CD4-positive, alpha-beta T cell (primary cell): ENCODE results near the gene IL16. TPM values are rescaled to one million over a fixed set of nuclear protein-coding genes. Genes with fewer than 3 reads are reported as not detected.

Source experiments
- ATAC-seq: fragments of 200-7000 bp; cut with Tn5 transposase; one replicate; pipeline ENCODE4 v1.10.0; 2022; ENCODE audit warnings: mild to moderate bottlenecking; ENCODE audit not compliant: poor library complexity
- CTCF ChIA-PET: fragments of 350-600 bp; sonication (Branson Sonifier 250); formaldehyde crosslinking; loops from one replicate; lab custom pipeline; 2021; ENCODE audit warnings: antibody characterized with exemption, inconsistent platforms; lab: Charles Lee
- POLR2A ChIA-PET: fragments of 350-600 bp; sonication (Branson Sonifier 250); formaldehyde crosslinking; loops from one replicate; lab custom pipeline; 2021; ENCODE audit warnings: antibody characterized with exemption, inconsistent platforms; lab: Charles Lee
- DNase-seq, 14 experiments: peaks; one replicate each; pipeline ENCODE4 v3.0.0-alpha.2; 2013 to 2020; ENCODE audit warnings: mixed read lengths in 2 of 14
- H3K27ac ChIP-seq, 2 donors: one replicate each; pipeline versions ENCODE4 v1.5.1 to v1.7.0; 2013; ENCODE audit warnings: low read length in 2 of 2, low read depth in 1 of 2, mild to moderate bottlenecking in 1 of 2
- H3K27me3 ChIP-seq, 2 experiments: 1 replicate in 1 of 2; 2 replicates in 1 of 2; pipeline versions ENCODE4 v1.6.1 to v1.7.0; 2013; ENCODE audit warnings: low read length in 2 of 2, control low read depth in 1 of 2, mild to moderate bottlenecking in 1 of 2, moderate library complexity in 1 of 2; ENCODE audit not compliant: insufficient read depth in 2 of 2, control insufficient read depth in 1 of 2
- H3K36me3 ChIP-seq: one replicate; pipeline ENCODE4 v1.6.1; 2013; ENCODE audit warnings: low read length, control low read depth; ENCODE audit not compliant: insufficient read depth
- H3K4me1 ChIP-seq: one replicate; pipeline ENCODE4 v1.6.1; 2013; ENCODE audit warnings: low read length, control low read depth; ENCODE audit not compliant: insufficient read depth
- H3K4me3 ChIP-seq: one replicate; pipeline ENCODE4 v1.5.1; 2013; ENCODE audit warnings: mild to moderate bottlenecking, low read length, moderate library complexity
- H3K9me3 ChIP-seq, 2 experiments: 1 replicate in 1 of 2; 2 replicates in 1 of 2; pipeline versions ENCODE4 v1.6.1 to v1.7.0; 2013; ENCODE audit warnings: low read length in 2 of 2, mild to moderate bottlenecking in 2 of 2, control low read depth in 1 of 2, moderate library complexity in 1 of 2; ENCODE audit not compliant: control insufficient read depth in 1 of 2, insufficient read depth in 1 of 2
- H3K27ac Mint-ChIP-seq: one replicate; pipeline ENCODE4 v1.8.0; 2020; ENCODE audit warnings: mixed read lengths
- H3K27me3 Mint-ChIP-seq: one replicate; pipeline ENCODE4 v1.8.0; 2021; ENCODE audit warnings: mixed read lengths
- H3K36me3 Mint-ChIP-seq: one replicate; pipeline ENCODE4 v1.8.0; 2021; ENCODE audit warnings: low read depth, mixed read lengths
- H3K4me1 Mint-ChIP-seq: one replicate; pipeline ENCODE4 v1.8.0; 2021; ENCODE audit warnings: low read depth, mixed read lengths
- H3K4me3 Mint-ChIP-seq: one replicate; pipeline ENCODE4 v1.8.0; 2020; ENCODE audit warnings: mild to moderate bottlenecking, mixed read lengths
- H3K9me3 Mint-ChIP-seq: one replicate; pipeline ENCODE4 v1.8.0; 2020; ENCODE audit warnings: mixed read lengths
- intact Hi-C, 2 experiments: fragments of 100-400 bp; cut with DNase I in 1 of 2; cut with micrococcal nuclease in 1 of 2; formaldehyde crosslinking; loops; one replicate each; pipeline versions ENCODE4 v1.15.1 to v1.9.0; 2023 to 2025; cut with DNase I, micrococcal nuclease
- total RNA-seq, 174 experiments: library from RNA in 2 of 174; stranded (reverse) in 2 of 174; gene quantifications; one replicate each; pipeline ENCODE4 v1.2.3 and lab custom pipeline; 2021 to 2026
- TF ChIP-seq, protein P1 (sequence below): fragments of 200-600 bp; IDR thresholded peaks from one replicate; pipeline ENCODE4 v1.8.0; 2022; ENCODE audit warnings: antibody characterized with exemption, mild to moderate bottlenecking

The IL16 gene
- total RNA-seq, 2 experiments from 2014 or later: 164 to 168 TPM

DNA sequence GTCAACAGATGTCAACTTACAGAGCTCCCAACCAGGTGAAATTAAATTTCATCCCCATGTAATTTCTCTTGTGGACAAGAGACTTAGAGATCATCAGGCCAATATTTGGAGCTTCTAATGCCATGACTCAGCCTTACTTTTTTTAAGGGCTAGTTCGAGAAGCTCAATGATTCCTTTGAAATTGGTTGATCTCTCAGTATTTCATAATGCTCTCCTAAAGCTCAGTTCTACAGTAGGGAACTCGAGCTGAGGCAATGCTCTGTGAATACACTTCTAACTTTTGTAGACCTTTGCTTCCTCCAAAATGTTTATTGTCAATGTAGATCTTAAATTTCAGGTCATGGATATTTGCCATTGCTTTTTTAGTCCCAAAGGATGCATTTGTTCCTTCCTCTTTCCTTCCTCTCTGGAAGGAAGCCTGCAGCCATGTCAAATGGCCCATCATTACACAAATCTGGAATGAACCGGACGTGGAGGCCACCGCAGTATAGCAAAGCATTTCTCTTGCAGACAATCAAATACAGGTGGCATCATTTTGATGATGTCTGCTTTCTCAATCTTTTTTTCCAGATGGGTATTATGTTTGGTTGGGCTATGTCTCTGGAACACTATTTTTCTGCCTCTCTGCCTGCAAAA, 98.9 kb downstream of the IL16 start:
- ChIA-PET POLR2A (interaction anchor here (1.1 to 22.8 kb wide), 11 partner anchors 9 to 1372 kb away, joined by 4 to 472 read pairs (median 14); partner anchors contain the start of genes STARD5 and TLNRD1), CTCF (interaction anchor here (1.4 to 8.1 kb wide), 4 partner anchors 9 to 41 kb away, joined by 3 to 57 read pairs (median 11); no protein-coding TSS in a partner anchor)
- TF ChIP-seq, protein P1, sequence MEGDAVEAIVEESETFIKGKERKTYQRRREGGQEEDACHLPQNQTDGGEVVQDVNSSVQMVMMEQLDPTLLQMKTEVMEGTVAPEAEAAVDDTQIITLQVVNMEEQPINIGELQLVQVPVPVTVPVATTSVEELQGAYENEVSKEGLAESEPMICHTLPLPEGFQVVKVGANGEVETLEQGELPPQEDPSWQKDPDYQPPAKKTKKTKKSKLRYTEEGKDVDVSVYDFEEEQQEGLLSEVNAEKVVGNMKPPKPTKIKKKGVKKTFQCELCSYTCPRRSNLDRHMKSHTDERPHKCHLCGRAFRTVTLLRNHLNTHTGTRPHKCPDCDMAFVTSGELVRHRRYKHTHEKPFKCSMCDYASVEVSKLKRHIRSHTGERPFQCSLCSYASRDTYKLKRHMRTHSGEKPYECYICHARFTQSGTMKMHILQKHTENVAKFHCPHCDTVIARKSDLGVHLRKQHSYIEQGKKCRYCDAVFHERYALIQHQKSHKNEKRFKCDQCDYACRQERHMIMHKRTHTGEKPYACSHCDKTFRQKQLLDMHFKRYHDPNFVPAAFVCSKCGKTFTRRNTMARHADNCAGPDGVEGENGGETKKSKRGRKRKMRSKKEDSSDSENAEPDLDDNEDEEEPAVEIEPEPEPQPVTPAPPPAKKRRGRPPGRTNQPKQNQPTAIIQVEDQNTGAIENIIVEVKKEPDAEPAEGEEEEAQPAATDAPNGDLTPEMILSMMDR: no peak
- Mint-ChIP-seq H3K9me3 (no peaks in the 10 kb centered on the region), H3K4me3 (peak overlapping the region; percentile 99), H3K4me1 (peaks cover 67% of the 10 kb centered on the region), H3K27me3 (no peaks in the 10 kb centered on the region), H3K36me3 (peaks cover 45% of the 10 kb centered on the region), H3K27ac (peak overlapping the region; percentile 92)
- no peak for ATAC-seq
- intact Hi-C loops: loop anchor here (1.0 to 10.0 kb wide), 6 partner anchors 9 to 301 kb away; partner anchors contain the start of genes STARD5 (in 1 of the 2) and TLNRD1 (in 1 of the 2)
- peak overlapping the region; percentile 96 for H3K4me3 ChIP-seq
- H3K27ac ChIP-seq: peak overlapping the region; percentile 94 to 95
- DNase-seq: peak in 5 of 14 experiments; percentile 16 to 44 (median 31)
- H3K4me1 ChIP-seq: peaks cover 74% of the 10 kb centered on the region
- no peaks in the 10 kb centered on the region for H3K9me3 ChIP-seq
- no peaks in the 10 kb centered on the region for H3K27me3 ChIP-seq
- peaks cover 24% of the 10 kb centered on the region for H3K36me3 ChIP-seq

- H3K27ac Mint-ChIP-seq: peak overlapping the region; percentile 92
- H3K27ac ChIP-seq: peak overlapping the region; percentile 94 to 95
- ChIA-PET POLR2A (interaction anchor here (0.6 to 22.8 kb wide), 19 partner anchors 9 to 1413 kb away, joined by 3 to 472 read pairs (median 10); partner anchors contain the start of genes STARD5 and TLNRD1), CTCF (interaction anchor here (1.4 to 8.1 kb wide), 4 partner anchors 10 to 41 kb away, joined by 3 to 57 read pairs (median 11); no protein-coding TSS in a partner anchor)
- DNase-seq (peak in 2 of 14 experiments; percentile 19 to 24), ATAC-seq (no peak)
- H3K4me1 ChIP-seq: peaks cover 73% of the 10 kb centered on the region
- no peaks in the 10 kb centered on the region for H3K27me3 Mint-ChIP-seq
- peaks cover 30% of the 10 kb centered on the region for H3K36me3 ChIP-seq
- TF ChIP-seq, protein P1: no peak
- H3K9me3 ChIP-seq: no peaks in the 10 kb centered on the region
- no peaks in the 10 kb centered on the region for H3K27me3 ChIP-seq
- peak overlapping the region; percentile 99 for H3K4me3 Mint-ChIP-seq
- H3K9me3 Mint-ChIP-seq: no peaks in the 10 kb centered on the region
- H3K36me3 Mint-ChIP-seq: peaks cover 51% of the 10 kb centered on the region
- intact Hi-C loops: loop anchor here (1.0 to 10.0 kb wide), 6 partner anchors 8 to 301 kb away; partner anchors contain the start of genes STARD5 (in 1 of the 2) and TLNRD1 (in 1 of the 2)
- peaks cover 68% of the 10 kb centered on the region for H3K4me1 Mint-ChIP-seq
- peak overlapping the region; percentile 96 for H3K4me3 ChIP-seq
Measured at GRCh38 chr15:81296186-81296585, 99.5 kb downstream of the IL16 start.

DNA sequence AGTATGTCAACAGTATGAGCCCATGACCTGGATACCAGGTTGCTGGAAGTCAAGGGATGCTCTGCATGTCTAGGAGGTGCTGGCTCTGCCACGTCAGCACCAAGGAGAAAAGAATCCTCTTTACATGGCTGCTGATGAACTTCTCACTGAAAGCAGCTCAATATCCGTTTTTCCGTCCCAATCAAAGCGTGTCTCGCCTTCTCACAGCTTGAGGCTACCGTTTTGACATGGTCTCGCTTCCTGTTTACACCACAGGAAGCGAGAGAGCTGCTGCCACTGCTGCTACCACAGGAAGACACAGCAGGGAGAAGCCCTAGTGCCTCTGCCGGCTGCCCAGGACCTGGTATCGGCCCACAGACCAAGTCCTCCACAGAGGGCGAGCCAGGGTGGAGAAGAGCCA, 100.0 kb downstream of the IL16 start:
- Histone ChIP-seq H3K36me3 (peaks cover 35% of the 10 kb centered on the region), H3K9me3 (no peaks in the 10 kb centered on the region), H3K4me1 (peaks cover 73% of the 10 kb centered on the region), H3K4me3 (peak overlapping the region; percentile 96), H3K27ac (peak overlapping the region; percentile 94 to 95), H3K27me3 (no peaks in the 10 kb centered on the region)
- peak; percentile 57 to 93 (median 73) for DNase-seq
- H3K36me3 Mint-ChIP-seq: peaks cover 56% of the 10 kb centered on the region
- H3K27ac Mint-ChIP-seq: peak overlapping the region; percentile 92
- peaks cover 68% of the 10 kb centered on the region for H3K4me1 Mint-ChIP-seq
- POLR2A ChIA-PET: interaction anchor here (0.6 to 22.8 kb wide), 19 partner anchors 9 to 1412 kb away, joined by 3 to 472 read pairs (median 10); partner anchors contain the start of genes STARD5 and TLNRD1
- CTCF ChIA-PET: interaction anchor here (1.4 to 8.1 kb wide), 4 partner anchors 10 to 40 kb away, joined by 3 to 57 read pairs (median 11); no protein-coding TSS in a partner anchor
- no peaks in the 10 kb centered on the region for H3K9me3 Mint-ChIP-seq
- ATAC-seq: peak; percentile 45
- TF ChIP-seq, protein P1: no peak
- intact Hi-C loops: loop anchor here (1.0 to 10.0 kb wide), 6 partner anchors 8 to 302 kb away; partner anchors contain the start of genes STARD5 (in 1 of the 2) and TLNRD1 (in 1 of the 2)
- H3K4me3 Mint-ChIP-seq: peak overlapping the region; percentile 99
- H3K27me3 Mint-ChIP-seq: no peaks in the 10 kb centered on the region
